SK-N-SH (cell line): Measurements from ENCODE around the gene KRTAP22-1. TPM values are rescaled to one million over a fixed set of nuclear protein-coding genes. Genes with fewer than 3 reads are reported as not detected.

ENCODE experiments used
- CTCF ChIA-PET: fragments of 300-600, 350-600 bp; formaldehyde crosslinking; extraction: SDS; loops from one replicate; lab custom pipeline; 2021; lab: Yijun Ruan, JAX
- POLR2A ChIA-PET: fragments of 350-600 bp; sonication (Branson Sonifier 250); formaldehyde crosslinking; extraction: SDS; loops from one replicate; lab custom pipeline; 2020; ENCODE audit warnings: antibody characterized with exemption, inconsistent platforms; lab: Yijun Ruan, JAX
- DNase-seq: peaks from one replicate; pipeline ENCODE4 v3.0.0; 2012
- H2AFZ ChIP-seq: fragments of 200-600 bp; sonication (generic); 2 replicates; pipeline ENCODE4 v1.8.1; 2016; ENCODE audit warnings: antibody characterized with exemption, mild to moderate bottlenecking, low read depth
- H3F3A ChIP-seq: fragments of 200-600 bp; sonication (generic); replicated peaks from 2 replicates; pipeline ENCODE3; 2016; ENCODE audit warnings: antibody characterized with exemption, mild to moderate bottlenecking; ENCODE audit not compliant: insufficient read depth
- H3K27ac ChIP-seq, 2 experiments: fragments of 200-500 bp in 1 of 2; fragments of 200-600 bp in 1 of 2; sonication (Bioruptor generic) in 1 of 2; sonication (generic), shearing (Covaris generic) in 1 of 2; 2 replicates each; pipeline versions ENCODE4 v1.5.1 to v1.6.1; 2014 to 2016; ENCODE audit warnings: low read depth in 2 of 2, inconsistent platforms in 1 of 2, low read length in 1 of 2, mild to moderate bottlenecking in 1 of 2, mixed read lengths in 1 of 2
- H3K27me3 ChIP-seq: fragments of 200-600 bp; sonication (generic), shearing (Covaris generic); 2 replicates; pipeline ENCODE4 v1.6.1; 2016; ENCODE audit warnings: mixed run types; ENCODE audit not compliant: insufficient read depth
- H3K36me3 ChIP-seq, 2 experiments: fragments of 200-500 bp in 1 of 2; fragments of 200-600 bp in 1 of 2; sonication (Bioruptor generic) in 1 of 2; sonication (generic) in 1 of 2; replicated peaks in 1 of 2; 2 replicates each; pipeline versions ENCODE3 to v1.5.1; 2014 to 2016; ENCODE audit warnings: low read length in 1 of 2, mild to moderate bottlenecking in 1 of 2; ENCODE audit not compliant: insufficient read depth in 2 of 2, control insufficient read depth in 1 of 2
- H3K4me1 ChIP-seq, 2 experiments: fragments of 200-500 bp in 1 of 2; fragments of 200-600 bp in 1 of 2; sonication (Bioruptor generic) in 1 of 2; sonication (generic), shearing (Covaris generic) in 1 of 2; 2 replicates each; pipeline versions ENCODE4 v1.5.1 to v1.6.1; 2014 to 2016; ENCODE audit warnings: low read depth in 1 of 2, low read length in 1 of 2, mixed run types in 1 of 2; ENCODE audit not compliant: insufficient read depth in 2 of 2, control insufficient read depth in 1 of 2
- H3K4me2 ChIP-seq: fragments of 200-600 bp; sonication (generic), shearing (Covaris generic); 2 replicates; pipeline ENCODE4 v1.6.1; 2017; ENCODE audit warnings: mixed run types
- H3K4me3 ChIP-seq, 2 experiments: fragments of 200-500 bp in 1 of 2; fragments of 200-600 bp in 1 of 2; sonication (Bioruptor generic) in 1 of 2; sonication (generic), shearing (Covaris generic) in 1 of 2; 2 replicates each; pipeline versions ENCODE4 v1.5.1 to v1.8.1; 2014 to 2016; ENCODE audit warnings: low read depth in 2 of 2, inconsistent platforms in 1 of 2, low read length in 1 of 2, mild to moderate bottlenecking in 1 of 2, mixed read lengths in 1 of 2, moderate library complexity in 1 of 2
- H3K79me2 ChIP-seq: fragments of 200-600 bp; sonication (generic); 2 replicates; pipeline ENCODE4 v1.8.1; 2017; ENCODE audit warnings: mild to moderate bottlenecking; ENCODE audit not compliant: insufficient read depth
- H3K9ac ChIP-seq: fragments of 200-600 bp; sonication (generic); 2 replicates; pipeline ENCODE4 v1.6.1; 2017; ENCODE audit warnings: mixed run types
- H3K9me2 ChIP-seq: fragments of 200-600 bp; sonication (generic); 2 replicates; pipeline ENCODE4 v1.6.1; 2017; ENCODE audit warnings: mixed run types
- H3K9me3 ChIP-seq: fragments of 200-600 bp; sonication (generic); 2 replicates; pipeline ENCODE4 v1.6.1; 2017; ENCODE audit warnings: mixed run types, mild to moderate bottlenecking, moderate library complexity
- H4K20me1 ChIP-seq: fragments of 200-600 bp; sonication (generic); 2 replicates; pipeline ENCODE4 v1.6.1; 2017; ENCODE audit warnings: mild to moderate bottlenecking, mixed run types; ENCODE audit not compliant: insufficient read depth
- CTCF ChIP-seq: fragments of 200-600 bp; sonication (generic); IDR thresholded peaks from 2 replicates; pipeline ENCODE4 v1.6.1; 2017; ENCODE audit warnings: antibody characterized with exemption, mild to moderate bottlenecking, moderate library complexity
- ELF1 ChIP-seq: IDR thresholded peaks from 2 replicates; pipeline ENCODE4 v1.4.0; 2012
- EP300 ChIP-seq, 2 experiments: IDR thresholded peaks; 2 replicates each; pipeline versions ENCODE4 v1.4.0 to v1.6.1; 2012; ENCODE audit warnings: borderline replicate concordance in 1 of 2, low read depth in 1 of 2, low read length in 1 of 2
- EZH2phosphoT487 ChIP-seq: fragments of 200-600 bp; sonication (generic); IDR thresholded peaks from 2 replicates; pipeline ENCODE4 v1.6.1; 2017; ENCODE audit warnings: low read depth, mixed run types, mild to moderate bottlenecking, antibody characterized with exemption, moderate library complexity, borderline replicate concordance
- MEF2A ChIP-seq: IDR thresholded peaks from 2 replicates; pipeline ENCODE4 v1.4.0; 2012; ENCODE audit warnings: low read depth, borderline replicate concordance
- NFIC ChIP-seq: IDR thresholded peaks from 2 replicates; pipeline ENCODE4 v1.4.0; 2012; ENCODE audit warnings: borderline replicate concordance
- PBX3 ChIP-seq: IDR thresholded peaks from 2 replicates; pipeline ENCODE4; 2012
- RAD21 ChIP-seq: IDR thresholded peaks from 2 replicates; pipeline ENCODE4 v1.6.1; 2012; ENCODE audit warnings: mild to moderate bottlenecking, low read length
- RCOR1 ChIP-seq: fragments of 150-350 bp; IDR thresholded peaks from 2 replicates; pipeline ENCODE4 v1.6.1; 2017; ENCODE audit warnings: antibody characterized with exemption, low read length
- REST ChIP-seq: IDR thresholded peaks from 2 replicates; pipeline ENCODE4 v1.6.1; 2012; ENCODE audit warnings: mild to moderate bottlenecking, low read depth, low read length, moderate library complexity
- TCF12 ChIP-seq: IDR thresholded peaks from 2 replicates; pipeline ENCODE4 v1.4.0; 2012
- TEAD4 ChIP-seq: IDR thresholded peaks from 2 replicates; pipeline ENCODE4 v1.4.0; 2012; ENCODE audit warnings: mild to moderate bottlenecking, borderline replicate concordance; ENCODE audit not compliant: insufficient read depth
- YY1 ChIP-seq: IDR thresholded peaks from 2 replicates; pipeline ENCODE4 v1.4.0; 2012; ENCODE audit warnings: low read depth, mild to moderate bottlenecking
- WGBS: methylation state at CpG from one replicate; pipeline ENCODE4 v1.1.6; 2017; ENCODE audit warnings: low lambda C conversion rate; 5-methylcytosine and 5-hydroxymethylcytosine counted together
- polyA plus RNA-seq, 3 experiments: library from polyadenylated mRNA; depleted of rRNA; stranded (reverse); fragments of >200 nt; gene quantifications; 2 replicates each; pipeline ENCODE4 v1.2.3, GENCODE V29; 2012

The KRTAP22-1 gene
- polyA plus RNA-seq, 1 of the 3 experiments (the other 2 are of a cell fraction) = not detected

GRCh38 chr21:30634906-30635305 lies 34.0 kb downstream of the KRTAP22-1 start, which contains the start of gene KRTAP20-2:
KRTAP20-2 (plus strand) TSS chr21:30635206; CDS start chr21:30635264, 58 bp downstream.
- Histone ChIP-seq H3K4me3 (no peak within 1 kb of the TSS), H3K4me2 (no peak within 1 kb of the TSS), H3K4me1 (no peaks in the 10 kb centered on the region), H4K20me1 (no peaks in the 10 kb centered on the region), H3K9ac (no peak within 1 kb of the TSS), H3K9me3 (no peaks in the 10 kb centered on the region), H2AFZ (no peak within 1 kb of the TSS), H3K79me2 (no peaks in the 10 kb centered on the region), H3K36me3 (no peaks in the 10 kb centered on the region), H3K9me2 (no peaks in the 10 kb centered on the region), H3K27me3 (no peaks in the 10 kb centered on the region; the same call in 1 of the 2 replicates), H3F3A (no peaks in the 10 kb centered on the region), H3K27ac (no peak within 1 kb of the TSS)
- DNase-seq = no peak
- CTCF ChIA-PET = no interaction called here
- WGBS = 0% methylated on average over 1 of the region's 1 CpG
- POLR2A ChIA-PET = no interaction called here
- TF ChIP-seq YY1 (no peak), PBX3 (no peak), EP300 (IDR thresholded peaks at IDR 0.05; ENCODE audit: borderline replicate concordance in 1 of 2, low read depth in 1 of 2, low read length in 1 of 2) (no peak), TEAD4 (no peak), REST (no peak), MEF2A (no peak), TCF12 (no peak), RCOR1 (no peak), NFIC (no peak), RAD21 (no peak)

GRCh38 chr21:30638686-30639085 lies 37.8 kb downstream of the KRTAP22-1 start:
- Histone ChIP-seq H3K27ac (no peak overlapping the region), H3K79me2 (no peaks in the 10 kb centered on the region), H3K4me1 (no peaks in the 10 kb centered on the region), H3K9ac (no peak overlapping the region), H4K20me1 (no peaks in the 10 kb centered on the region), H3K27me3 (no peaks in the 10 kb centered on the region; the same call in 1 of the 2 replicates), H3K9me3 (no peaks in the 10 kb centered on the region), H3K4me2 (no peak overlapping the region), H2AFZ (no peak overlapping the region), H3K36me3 (no peaks in the 10 kb centered on the region), H3F3A (no peaks in the 10 kb centered on the region), H3K9me2 (no peaks in the 10 kb centered on the region), H3K4me3 (no peak overlapping the region)
- DNase-seq = no peak
- 13% methylated on average over 3 of the region's 3 CpGs for WGBS
- ChIA-PET POLR2A (no interaction called here), CTCF (no interaction called here)
- TF ChIP-seq EZH2phosphoT487 = no peak
- no peak for TF ChIP-seq CTCF
- no peak for TF ChIP-seq ELF1
